Activated CD4-positive, alpha-beta T cell treated with anti-CD3 and anti-CD28 coated beads, Interleukin-2, amount 50 U/mL, for 1 hour (primary cell): ENCODE data around the gene GMPPA.

ENCODE experiments used
- DNase-seq: peaks from one replicate; pipeline ENCODE4 v3.0.0-alpha.2; 2020

Gene GMPPA

GRCh38 chr2:219468410-219469185 lies 30.1 kb upstream of the GMPPA start:
- DNase-seq: no peak

DNA sequence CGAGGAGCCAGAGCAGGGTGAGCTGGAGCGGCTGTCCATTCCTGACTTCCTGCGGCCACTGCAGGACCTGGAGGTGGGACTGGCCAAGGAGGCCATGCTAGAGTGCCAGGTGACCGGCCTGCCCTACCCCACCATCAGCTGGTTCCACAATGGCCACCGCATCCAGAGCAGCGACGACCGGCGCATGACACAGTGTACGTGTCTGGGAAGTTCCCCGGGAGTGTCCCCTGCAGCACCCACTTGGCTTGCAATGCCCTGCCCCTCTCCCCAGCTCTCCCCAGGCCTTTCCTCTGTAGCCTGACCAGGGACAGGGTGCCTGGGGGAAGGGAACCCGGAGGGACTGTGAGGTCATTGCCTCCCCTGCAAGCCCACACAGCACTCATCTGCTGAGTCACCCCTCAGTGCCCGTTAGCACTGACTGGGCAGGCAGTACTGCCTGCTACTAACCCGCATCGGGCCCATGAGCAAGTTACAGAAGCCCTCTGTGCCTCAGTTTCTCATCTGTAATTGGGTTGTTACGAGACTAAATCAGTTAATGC lies 29.4 kb upstream of the GMPPA start:
- DNase-seq: no peak

DNA sequence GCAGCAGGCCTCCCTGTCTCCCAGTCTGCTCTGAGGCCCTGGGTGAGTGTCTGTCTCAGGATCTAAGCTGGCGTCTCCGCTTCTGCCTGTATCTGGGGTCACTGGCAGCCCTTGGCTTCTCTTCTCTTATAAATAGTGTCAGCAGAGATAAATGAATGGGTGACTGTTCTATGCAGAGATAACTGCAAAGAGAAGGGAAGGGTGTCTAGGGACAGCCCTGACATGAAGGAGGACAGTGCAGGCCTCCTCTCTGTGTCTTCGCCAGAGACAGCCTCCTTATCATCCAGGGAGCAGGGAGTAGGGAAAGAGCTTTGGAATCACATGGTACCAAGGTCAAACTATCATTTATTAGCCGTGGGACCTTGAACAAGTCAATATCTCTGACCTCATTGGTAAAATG lies 28.3 kb upstream of the GMPPA start:
- DNase-seq: no peak

GRCh38 chr2:219471476-219472371 lies 27.0 kb upstream of the GMPPA start:
- no peak for DNase-seq

- DNase-seq: no peak
Observed at GRCh38 chr2:219472629-219473187, 26.0 kb upstream of the GMPPA start.

- no peak for DNase-seq
Observed at GRCh38 chr2:219473511-219473910, 25.2 kb upstream of the GMPPA start.

DNA sequence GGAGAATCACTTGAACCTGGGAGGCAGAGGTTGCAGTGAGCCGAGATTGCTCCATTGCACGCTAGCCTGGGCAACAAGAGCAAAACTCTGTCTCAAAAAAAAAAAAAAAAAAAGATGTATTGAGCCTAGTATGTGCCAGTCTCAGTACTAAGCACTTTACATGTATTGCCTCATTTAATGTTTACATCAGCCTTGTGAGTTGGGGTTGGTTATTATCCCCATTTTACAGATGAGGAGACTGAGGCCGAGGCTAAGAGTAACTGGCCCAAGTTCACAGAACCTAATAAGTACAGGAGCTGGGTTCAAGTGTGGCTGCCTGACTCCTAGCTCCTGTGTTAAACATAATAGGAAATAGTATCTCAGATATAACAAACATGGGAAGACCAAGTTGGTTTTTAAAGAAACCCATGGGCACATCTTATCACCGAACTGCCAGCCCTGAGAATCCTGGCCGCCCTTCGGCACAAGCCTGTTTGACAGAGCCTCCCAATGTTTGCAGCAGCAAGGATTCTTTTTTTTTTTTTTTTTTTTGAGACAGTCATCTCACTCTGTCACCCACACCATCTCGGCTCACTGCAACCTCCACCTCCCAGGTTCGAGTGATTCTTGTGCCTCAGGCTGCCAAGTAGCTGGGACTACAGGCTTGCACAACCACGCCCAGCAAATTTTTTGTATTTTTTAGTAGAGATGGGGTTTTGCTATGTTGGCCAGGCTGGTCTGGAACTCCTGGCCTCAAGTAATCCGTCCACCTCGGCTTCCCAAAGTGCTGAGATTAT lies 24.2 kb upstream of the GMPPA start:
- no peak for DNase-seq

DNA sequence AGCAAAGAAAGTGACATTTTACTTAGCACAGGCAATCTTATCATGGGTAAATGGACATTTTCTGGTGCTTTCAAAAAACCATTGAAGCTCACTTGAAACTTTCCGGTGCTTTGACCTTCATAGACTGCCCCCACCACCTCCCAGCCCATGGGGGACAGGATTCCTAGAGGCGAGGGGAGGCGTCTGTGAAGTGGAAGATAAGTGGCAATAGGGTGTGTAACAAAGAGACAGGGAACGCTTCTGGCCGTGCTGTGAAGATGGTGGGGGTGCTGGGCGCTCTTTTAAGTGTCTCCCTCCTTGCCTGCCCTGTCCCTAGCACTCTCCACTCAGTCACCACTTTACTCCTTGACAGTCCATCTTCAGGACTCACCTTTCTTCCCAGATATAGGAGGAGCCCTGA lies 23.4 kb upstream of the GMPPA start:
- no peak for DNase-seq

- peak; percentile 59 for DNase-seq
Observed at GRCh38 chr2:219475697-219476651, 22.7 kb upstream of the GMPPA start.

- no peak for DNase-seq
Observed at GRCh38 chr2:219476652-219477151, 22.0 kb upstream of the GMPPA start.

DNA sequence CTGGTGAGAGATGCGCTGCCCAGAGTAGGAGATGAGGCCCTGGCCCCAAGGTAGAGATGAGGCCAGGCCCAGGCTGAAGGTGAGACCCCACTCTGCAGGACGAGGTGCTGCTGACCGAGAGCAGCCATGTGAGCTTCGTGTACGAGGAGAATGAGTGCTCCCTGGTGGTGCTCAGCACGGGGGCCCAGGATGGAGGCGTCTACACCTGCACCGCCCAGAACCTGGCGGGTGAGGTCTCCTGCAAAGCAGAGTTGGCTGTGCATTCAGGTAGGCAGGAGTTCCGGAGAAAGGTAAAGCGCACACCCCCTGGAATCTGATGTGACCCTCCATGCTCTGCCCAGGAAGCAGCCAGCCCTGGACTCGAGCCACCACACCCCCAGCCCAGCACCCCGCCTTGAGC lies 21.5 kb upstream of the GMPPA start:
- DNase-seq: no peak

- no peak for DNase-seq
Observed at GRCh38 chr2:219477815-219478214, 20.9 kb upstream of the GMPPA start.

GRCh38 chr2:219478916-219479315 lies 19.8 kb upstream of the GMPPA start:
- DNase-seq: no peak

DNA sequence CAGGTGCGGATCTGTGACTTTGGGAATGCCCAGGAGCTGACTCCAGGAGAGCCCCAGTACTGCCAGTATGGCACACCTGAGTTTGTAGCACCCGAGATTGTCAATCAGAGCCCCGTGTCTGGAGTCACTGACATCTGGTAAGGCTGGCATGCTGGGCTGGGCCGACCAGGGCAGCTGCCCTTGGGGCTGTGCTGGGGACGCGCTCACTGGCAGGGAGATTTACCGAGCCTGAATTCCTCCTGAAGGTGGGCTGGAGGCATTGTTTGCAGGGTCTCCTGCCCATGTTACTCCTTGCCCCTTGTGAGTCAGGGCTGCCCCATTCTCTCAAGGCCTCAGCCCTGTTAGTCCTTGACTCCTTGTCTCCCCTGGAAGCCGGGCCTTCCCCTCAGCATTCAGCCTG lies 18.7 kb upstream of the GMPPA start:
- no peak for DNase-seq

GRCh38 chr2:219482674-219483405 lies 15.9 kb upstream of the GMPPA start:
- DNase-seq: no peak

GRCh38 chr2:219483451-219484342 lies 15.0 kb upstream of the GMPPA start:
- no peak for DNase-seq

DNA sequence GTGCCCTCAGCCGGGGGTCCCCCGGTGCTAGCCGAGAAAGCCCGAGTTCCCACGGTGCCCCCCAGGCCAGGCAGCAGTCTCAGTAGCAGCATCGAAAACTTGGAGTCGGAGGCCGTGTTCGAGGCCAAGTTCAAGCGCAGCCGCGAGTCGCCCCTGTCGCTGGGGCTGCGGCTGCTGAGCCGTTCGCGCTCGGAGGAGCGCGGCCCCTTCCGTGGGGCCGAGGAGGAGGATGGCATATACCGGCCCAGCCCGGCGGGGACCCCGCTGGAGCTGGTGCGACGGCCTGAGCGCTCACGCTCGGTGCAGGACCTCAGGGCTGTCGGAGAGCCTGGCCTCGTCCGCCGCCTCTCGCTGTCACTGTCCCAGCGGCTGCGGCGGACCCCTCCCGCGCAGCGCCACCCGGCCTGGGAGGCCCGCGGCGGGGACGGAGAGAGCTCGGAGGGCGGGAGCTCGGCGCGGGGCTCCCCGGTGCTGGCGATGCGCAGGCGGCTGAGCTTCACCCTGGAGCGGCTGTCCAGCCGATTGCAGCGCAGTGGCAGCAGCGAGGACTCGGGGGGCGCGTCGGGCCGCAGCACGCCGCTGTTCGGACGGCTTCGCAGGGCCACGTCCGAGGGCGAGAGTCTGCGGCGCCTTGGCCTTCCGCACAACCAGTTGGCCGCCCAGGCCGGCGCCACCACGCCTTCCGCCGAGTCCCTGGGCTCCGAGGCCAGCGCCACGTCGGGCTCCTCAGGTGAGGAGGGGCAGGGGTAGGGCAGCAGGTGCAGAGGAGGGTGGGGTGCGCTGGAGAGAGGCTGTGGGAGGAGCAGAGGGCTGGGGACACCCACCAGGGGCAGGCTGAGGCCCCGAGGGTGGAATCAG lies 14.1 kb upstream of the GMPPA start:
- DNase-seq: no peak

- DNase-seq: no peak
Observed at GRCh38 chr2:219485201-219485580, 13.5 kb upstream of the GMPPA start.
